Measurements from ENCODE around the gene HOTAIR.

HOTAIR gene

DNA sequence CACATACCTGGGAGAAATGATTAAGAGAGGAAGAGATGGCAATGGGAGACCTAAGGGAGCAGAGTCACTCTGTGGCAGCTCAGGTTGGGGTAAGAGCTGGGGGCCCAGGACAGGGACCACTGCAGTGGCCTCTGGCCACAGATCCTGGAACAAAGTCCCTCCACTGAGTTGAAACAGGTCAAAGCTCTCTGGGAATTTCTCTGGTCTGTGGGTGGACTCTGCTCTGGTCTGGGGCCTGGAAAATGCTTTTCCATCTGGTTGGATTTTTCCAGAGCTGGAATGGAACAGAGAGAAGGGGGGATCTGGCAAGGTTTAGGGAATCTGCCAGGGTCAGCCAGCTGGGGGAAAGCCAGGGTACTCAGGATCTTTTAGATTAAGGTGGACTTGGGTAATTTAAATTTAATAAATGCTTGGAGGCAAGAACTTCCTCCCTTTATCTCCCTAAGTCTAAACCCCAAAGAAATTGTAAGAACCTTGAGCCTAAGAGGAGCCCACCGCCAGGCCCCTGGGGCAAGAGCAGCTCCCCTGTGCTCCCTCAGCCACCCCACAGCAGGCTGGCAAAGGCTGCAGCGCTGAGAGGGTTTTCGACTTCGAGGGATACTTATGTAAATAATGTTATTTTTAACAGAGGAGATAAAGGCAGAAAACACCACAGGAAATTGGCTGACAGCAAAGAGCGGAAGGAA is 13.9 kb upstream of the HOTAIR start:
- no peak for DNase-seq (ENCODE audit: low read depth)

GRCh38 chr12:53987787-53988230 is 13.1 kb upstream of the HOTAIR start:
- no peak for DNase-seq (ENCODE audit: low read depth)

DNA sequence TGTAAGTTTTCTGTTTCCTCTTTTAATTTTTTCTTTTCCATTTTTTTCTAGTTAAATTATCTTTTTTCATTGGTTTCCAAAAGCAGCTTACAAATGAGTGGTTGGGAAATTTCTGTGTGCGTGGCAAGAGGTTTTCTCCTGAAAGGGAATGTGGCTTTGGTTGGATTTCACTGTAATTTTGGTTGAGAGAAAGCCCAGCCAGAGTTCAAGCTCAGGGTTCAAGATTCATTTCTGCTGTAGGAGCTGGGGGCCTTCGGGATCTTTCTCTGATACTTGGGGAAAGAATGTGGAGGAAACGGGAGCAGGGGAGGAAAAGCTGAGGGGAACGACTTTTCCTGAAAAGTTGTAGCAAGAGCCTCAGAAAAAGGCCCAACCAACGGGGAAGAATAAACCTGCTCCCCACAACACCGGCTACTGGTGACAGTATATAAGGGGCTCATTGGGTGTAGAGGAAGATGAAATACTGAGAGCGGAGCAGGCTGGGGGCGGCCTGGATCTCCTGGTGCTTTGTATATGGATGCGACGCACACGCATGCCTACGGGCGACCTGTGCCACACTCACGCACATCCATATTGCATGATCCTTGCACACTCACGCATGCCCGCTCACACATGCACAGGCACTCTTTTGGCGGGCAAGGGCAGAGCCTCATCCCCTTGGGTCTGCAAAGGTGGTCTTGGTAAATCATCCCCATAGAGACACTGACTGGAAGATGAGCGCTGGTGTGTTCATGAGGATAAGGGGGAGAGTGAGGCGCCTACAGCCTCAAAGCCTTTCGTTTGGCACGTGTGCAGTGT is 12.1 kb upstream of the HOTAIR start:
- DNase-seq (ENCODE audit: low read depth) = no peak

GRCh38 chr12:53985994-53986685 is 11.4 kb upstream of the HOTAIR start:
- DNase-seq (ENCODE audit: low read depth) = no peak

DNA sequence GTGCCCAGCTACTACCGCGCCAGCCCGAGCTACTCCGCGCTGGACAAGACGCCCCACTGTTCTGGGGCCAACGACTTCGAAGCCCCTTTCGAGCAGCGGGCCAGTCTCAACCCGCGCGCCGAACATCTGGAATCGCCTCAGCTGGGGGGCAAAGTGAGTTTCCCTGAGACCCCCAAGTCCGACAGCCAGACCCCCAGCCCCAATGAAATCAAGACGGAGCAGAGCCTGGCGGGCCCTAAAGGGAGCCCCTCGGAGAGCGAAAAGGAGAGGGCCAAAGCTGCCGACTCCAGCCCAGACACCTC is 10.9 kb upstream of the HOTAIR start:
- DNase-seq (ENCODE audit: low read depth) = no peak

- peak; percentile 47 for DNase-seq (ENCODE audit: low read depth)
These were observed 10.3 kb upstream of the HOTAIR start, which contains the start of gene HOXC10 for GRCh38 chr12:53984901-53985691. TSS of gene HOXC10 (plus strand) at chr12:53985146. CDS start at chr12:53985260, 114 bp downstream.

GRCh38 chr12:53983950-53984572 is 9.3 kb upstream of the HOTAIR start:
- DNase-seq (ENCODE audit: low read depth) = no peak

GRCh38 chr12:53983568-53983949 is 8.8 kb upstream of the HOTAIR start:
- no peak for DNase-seq (ENCODE audit: low read depth)

- no peak for DNase-seq (ENCODE audit: low read depth)
These were observed 8.2 kb upstream of the HOTAIR start for GRCh38 chr12:53982648-53983567.

DNA sequence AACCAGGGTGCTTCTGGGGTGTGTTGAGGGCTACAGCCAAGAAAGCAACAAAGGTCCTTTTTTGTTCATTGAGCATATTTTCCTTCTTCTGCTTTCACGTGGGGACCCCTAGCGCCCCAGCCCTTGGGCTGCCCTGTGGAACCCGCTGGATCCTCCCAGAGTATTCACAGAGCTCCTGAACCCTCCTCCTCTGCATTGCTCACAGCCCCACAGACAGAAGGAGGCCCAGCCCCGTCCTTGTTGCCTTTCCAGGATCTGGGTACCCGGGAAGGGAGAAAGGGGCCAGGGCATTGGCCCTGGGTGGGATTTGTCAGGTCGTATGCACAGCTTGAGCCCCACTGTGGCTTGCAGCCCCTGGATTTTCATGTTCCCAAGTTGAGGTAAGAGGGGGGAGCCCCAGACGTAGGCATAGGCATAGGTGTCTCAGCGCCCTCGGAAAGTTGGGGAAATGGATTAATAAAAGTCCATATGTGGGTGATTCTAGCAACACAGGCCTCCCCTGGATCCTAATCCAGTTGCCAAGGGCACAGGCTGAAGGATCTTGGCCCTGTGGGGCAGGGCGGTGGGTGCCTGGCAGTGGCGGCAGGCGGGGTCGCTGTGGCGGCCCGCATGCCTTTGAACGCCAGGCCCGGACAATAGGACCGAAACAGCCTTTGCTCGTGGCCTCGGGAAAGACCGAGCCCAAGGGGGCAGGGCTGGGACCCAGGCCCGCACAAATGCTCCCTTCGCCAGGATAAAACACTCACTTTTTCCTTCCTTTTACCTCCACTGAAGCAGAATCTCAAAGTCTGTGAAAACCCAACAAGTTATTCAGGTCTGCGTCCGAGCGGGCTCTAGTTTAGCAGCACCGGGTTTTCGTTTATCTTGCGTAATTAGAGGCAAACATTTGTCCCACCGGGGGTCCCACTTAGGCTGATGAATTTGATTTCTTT is 7.1 kb upstream of the HOTAIR start:
- DNase-seq (ENCODE audit: low read depth) = no peak

DNA sequence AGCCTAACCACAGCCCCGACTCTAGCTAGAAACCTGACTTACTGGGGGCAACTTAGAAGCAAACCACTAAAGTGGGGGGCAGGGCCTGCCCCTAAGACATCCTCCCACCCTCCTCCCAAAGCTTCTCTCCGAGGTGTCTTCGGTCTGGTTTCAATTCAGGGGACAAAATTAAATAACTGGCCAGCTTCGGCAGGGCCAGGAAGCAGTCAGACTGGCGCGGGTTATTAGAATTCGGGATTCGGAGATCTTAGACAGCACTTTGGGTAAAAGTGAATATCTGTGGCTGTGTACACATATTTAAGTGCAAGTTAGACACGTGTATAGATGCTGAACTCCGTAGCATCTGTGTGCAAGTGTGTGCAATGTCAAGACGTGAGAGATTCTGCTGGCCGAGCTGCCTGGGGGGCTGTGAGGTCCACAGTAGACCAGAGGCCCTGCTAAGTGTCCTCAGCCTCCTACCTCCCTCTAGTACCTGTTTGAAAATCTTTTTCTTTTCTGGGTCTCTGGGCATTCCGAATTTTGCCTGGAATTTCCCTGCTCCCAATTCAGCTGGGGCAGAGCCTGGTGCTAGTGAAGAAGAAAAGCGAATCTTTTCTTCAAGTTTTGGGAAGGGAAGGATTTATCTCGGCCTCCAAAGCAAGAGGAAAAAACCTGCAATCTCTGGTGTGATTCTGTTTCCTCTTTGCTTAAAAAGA is 6.2 kb upstream of the HOTAIR start:
- no peak for DNase-seq (ENCODE audit: low read depth)

DNA sequence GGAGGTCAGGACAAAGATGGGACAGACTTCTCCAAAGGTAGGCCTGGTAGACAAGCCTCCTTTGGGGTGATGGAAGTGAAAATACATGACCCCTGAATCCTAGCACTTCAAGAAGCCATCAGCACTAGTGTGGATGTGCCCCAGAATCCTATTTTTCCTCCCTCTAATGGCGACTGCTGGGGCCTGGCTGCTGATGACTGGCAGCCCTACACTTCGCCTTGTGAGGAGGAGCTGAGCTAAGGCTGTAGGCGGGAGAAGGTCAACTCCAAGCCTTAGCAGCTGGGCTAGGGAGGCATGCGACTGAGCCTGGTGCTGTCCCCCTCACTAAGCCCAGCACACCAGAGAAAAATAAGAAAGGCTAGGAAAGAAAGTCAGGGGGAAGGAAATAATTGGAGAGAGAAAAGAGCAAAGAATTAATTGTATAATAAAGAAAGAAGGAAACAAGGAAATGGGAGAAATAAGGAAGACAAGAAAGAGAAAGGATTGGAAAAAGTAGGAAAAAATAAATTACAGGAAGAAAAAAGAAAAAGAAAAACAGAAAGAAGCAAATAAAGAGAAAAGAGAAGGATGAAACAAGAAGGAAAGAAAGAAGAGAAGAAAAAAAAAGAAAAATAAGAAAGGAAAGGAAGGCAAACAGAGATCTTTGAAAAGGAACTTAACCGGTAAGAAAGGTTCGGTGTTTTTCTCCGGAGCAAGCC is 5.5 kb upstream of the HOTAIR start:
- no peak for DNase-seq (ENCODE audit: low read depth)

DNA sequence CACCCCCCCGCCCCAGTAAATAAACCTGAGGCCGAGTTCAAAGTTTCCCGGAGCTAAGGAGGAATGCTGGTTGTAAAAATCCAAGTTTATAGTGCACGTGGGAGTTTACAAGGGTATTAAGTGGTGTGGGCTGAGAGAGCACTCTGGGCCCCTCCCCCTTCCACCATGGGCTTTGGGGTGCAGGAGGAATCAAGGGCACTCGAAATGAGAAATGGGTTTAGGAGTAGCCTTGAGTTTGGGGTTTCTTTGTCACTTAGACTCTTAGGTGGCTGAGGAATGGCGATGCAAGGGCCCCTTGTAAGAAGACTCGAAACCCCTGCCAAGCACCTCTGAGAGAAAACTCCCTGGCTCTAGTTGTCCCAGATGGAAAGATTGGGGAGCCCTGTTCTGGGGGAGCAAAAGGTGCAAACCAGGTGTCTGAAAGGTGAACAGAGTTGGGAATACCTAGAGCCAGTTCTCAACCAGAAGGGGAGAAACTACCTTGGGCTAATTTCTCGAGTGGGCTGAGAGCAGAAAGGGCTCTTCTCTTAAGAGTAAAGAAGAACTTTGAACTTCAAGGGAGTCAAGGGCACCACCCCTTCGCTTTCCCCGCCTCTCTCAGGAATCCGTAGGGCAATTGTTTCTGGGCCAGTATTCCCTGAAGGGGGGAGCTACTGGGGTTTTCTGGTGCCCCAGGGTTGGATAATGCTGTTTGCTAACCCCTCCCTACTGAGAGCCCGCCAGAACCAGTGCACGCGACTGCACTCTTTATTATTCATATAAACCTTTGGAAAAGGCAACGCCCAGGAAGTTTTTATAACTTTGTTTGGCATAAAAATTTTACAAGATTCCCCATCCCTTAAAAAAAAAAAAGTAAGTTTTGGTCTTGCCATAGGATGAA is 4.0 kb upstream of the HOTAIR start:
- no peak for DNase-seq (ENCODE audit: low read depth)

GRCh38 chr12:53977596-53978445 is 3.1 kb upstream of the HOTAIR start:
- DNase-seq (ENCODE audit: low read depth) = no peak

DNA sequence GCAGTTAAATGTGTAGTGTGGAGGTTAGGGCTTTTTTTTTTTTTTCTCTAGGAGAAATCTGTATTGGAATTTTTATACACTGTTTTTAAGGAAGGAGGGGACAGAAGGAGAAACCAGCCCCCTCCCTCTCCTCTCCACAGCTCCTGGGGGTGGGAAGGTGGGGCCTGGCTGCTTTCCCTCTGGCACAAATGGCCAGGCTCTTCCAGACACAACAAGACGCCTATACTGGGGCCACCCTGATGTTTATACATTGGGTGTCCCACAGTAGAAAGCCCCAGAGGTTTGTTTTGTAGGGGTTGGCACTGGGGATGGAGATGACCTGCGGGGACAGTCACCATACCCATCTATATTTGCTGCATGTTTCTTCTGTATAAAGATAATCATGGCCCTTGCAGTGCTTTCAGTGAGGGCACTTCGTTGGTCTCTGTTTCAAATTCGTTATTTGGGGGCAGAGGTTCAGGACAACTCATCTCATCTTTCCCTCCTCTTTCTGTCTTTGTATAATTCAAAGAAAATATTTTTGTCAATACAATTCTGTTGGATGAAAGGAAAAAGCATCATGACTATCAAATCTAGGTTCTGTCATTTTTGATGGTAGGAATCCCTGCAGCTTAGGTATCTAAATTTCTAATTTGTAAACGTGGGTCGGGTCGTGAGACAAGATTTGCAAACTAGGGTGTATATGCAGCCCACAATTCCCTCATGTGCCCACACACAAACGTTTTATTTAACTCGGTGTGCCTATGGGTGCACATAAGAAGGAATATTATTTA is 2.3 kb upstream of the HOTAIR start:
- no peak for DNase-seq (ENCODE audit: low read depth)

All from T-helper 22 cell (primary cell).